Uterus (tissue), 4 donors: ENCODE data around the gene SART1. TPM values are rescaled to one million over a fixed set of nuclear protein-coding genes. Genes with fewer than 3 reads are reported as not detected.
"Not testable (repeated sequence)": the region's sequence is repeated elsewhere in the genome, so short reads cannot be mapped to it uniquely, and the experiment has no call there.

Experiments used
- DNase-seq, 2 donors: peaks; one replicate each; pipeline ENCODE4 v3.0.0-alpha.2; 2019 to 2020
- H3K27ac ChIP-seq, 2 donors: fragments of 200-600 bp; sonication (generic); 1 replicate in 1 of 2; 2 replicates in 1 of 2; pipeline ENCODE4 v1.5.1; 2016 to 2018
- H3K27me3 ChIP-seq, 2 donors: fragments of 200-600 bp; sonication (generic); one replicate each; pipeline ENCODE4 v1.5.1; 2018 to 2019; ENCODE audit warnings: control low read depth in 1 of 2
- H3K36me3 ChIP-seq, 2 donors: fragments of 200-600 bp; sonication (generic); one replicate each; pipeline ENCODE4 v1.5.1; 2019; ENCODE audit warnings: control low read depth in 1 of 2
- H3K4me1 ChIP-seq, 2 donors: fragments of 200-600 bp; sonication (generic); one replicate each; pipeline ENCODE4 v1.5.1; 2018 to 2019; ENCODE audit warnings: control low read depth in 1 of 2
- H3K4me3 ChIP-seq, 2 donors: fragments of 200-600 bp; sonication (generic); 1 replicate in 1 of 2; 2 replicates in 1 of 2; pipeline ENCODE4 v1.5.1; 2018 to 2019; ENCODE audit warnings: mild to moderate bottlenecking in 1 of 2
- H3K9me3 ChIP-seq, 2 donors: fragments of 200-600 bp; sonication (generic); one replicate each; pipeline ENCODE4 v1.5.1; 2019; ENCODE audit warnings: control low read depth in 1 of 2
- CTCF ChIP-seq, 4 experiments: fragments of 200-600 bp in 2 of 4; fragments of 450-650 bp in 2 of 4; sonication (generic) in 2 of 4; IDR thresholded peaks; one replicate each; pipeline ENCODE4 v1.5.1; 2016 to 2019; ENCODE audit warnings: antibody characterized with exemption in 4 of 4, mild to moderate bottlenecking in 2 of 4, moderate library complexity in 1 of 4
- POLR2A ChIP-seq, 2 donors: fragments of 450-650 bp; IDR thresholded peaks; one replicate each; pipeline ENCODE4 v1.6.1; 2016; ENCODE audit warnings: antibody characterized with exemption in 2 of 2, mild to moderate bottlenecking in 1 of 2, moderate library complexity in 1 of 2
- intact Hi-C: fragments of 100-400 bp; cut with DNase I; formaldehyde crosslinking; loops from one replicate; pipeline ENCODE4 v1.15.1; 2023; ENCODE audit warnings: low total_unique reads
- total RNA-seq, 4 donors: library from RNA; depleted of rRNA in 3 of 4; stranded (reverse); fragments of >200 nt in 3 of 4; gene quantifications; one replicate each; pipeline versions ENCODE4 v1.1.0 to v1.2.4, GENCODE V29; 2014 to 2023
- donor health status: DM: yes; HTN: yes; CAD: no.

SART1 gene
- total RNA-seq, 4 donors from 2014 or later = 10.3 to 77.9 (median 30.5) TPM

DNA sequence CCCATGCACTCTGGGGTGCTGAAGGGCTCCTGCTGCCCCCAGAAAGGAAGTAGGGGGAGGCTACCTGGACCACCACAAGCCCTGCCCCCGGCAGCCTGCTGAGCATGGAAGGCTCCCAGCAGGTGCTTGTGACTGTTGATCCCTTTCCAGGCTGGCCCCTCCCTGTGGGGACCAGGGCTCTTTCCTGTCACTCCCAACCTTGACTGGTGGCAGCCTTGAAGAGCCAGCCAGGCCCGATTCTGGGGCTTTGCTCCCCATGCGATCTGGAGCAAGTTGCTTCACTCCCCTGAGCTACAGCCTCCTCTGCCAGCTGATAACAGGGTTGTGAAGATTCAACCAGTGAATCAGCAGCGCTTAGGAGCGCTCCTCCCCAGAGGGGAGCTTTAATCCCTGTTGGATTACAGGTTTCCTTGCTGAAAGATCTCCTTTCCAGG lies 45.7 kb downstream of the SART1 start:
- no peak for DNase-seq
- no peak overlapping the region for H3K27ac ChIP-seq

GRCh38 chr11:66008095-66008467 lies 46.5 kb downstream of the SART1 start:
- DNase-seq = no peak
- H3K36me3 ChIP-seq = no peaks in the 10 kb centered on the region
- intact Hi-C loops = no loop called here
- H3K9me3 ChIP-seq = no peaks in the 10 kb centered on the region
- H3K4me1 ChIP-seq = peaks cover 3 to 9% of the 10 kb centered on the region in 2 donors
- H3K4me3 ChIP-seq = no peak overlapping the region
- H3K27ac ChIP-seq = no peak overlapping the region
- TF ChIP-seq POLR2A (IDR thresholded peaks at IDR 0.05) = no peak
- TF ChIP-seq CTCF (IDR thresholded peaks at IDR 0.05) = no peak
- peaks cover 0 to 9% of the 10 kb centered on the region in 2 donors for H3K27me3 ChIP-seq

More for the DNA sequence above, 45.7 kb downstream of the SART1 start:
- Histone ChIP-seq H3K9me3 (no peaks in the 10 kb centered on the region), H3K27me3 (peaks cover 0 to 3% of the 10 kb centered on the region in 2 donors), H3K4me1 (peaks cover 3 to 13% of the 10 kb centered on the region in 2 donors), H3K4me3 (no peak overlapping the region), H3K36me3 (no peaks in the 10 kb centered on the region)
- TF ChIP-seq CTCF (IDR thresholded peaks at IDR 0.05) (no peak), POLR2A (IDR thresholded peaks at IDR 0.05) (no peak)
- intact Hi-C loops = no loop called here

GRCh38 chr11:66008468-66009101 lies 47.1 kb downstream of the SART1 start:
- H3K27ac ChIP-seq = no peak overlapping the region
- H3K4me1 ChIP-seq = peaks cover 0 to 4% of the 10 kb centered on the region in 2 donors

DNA sequence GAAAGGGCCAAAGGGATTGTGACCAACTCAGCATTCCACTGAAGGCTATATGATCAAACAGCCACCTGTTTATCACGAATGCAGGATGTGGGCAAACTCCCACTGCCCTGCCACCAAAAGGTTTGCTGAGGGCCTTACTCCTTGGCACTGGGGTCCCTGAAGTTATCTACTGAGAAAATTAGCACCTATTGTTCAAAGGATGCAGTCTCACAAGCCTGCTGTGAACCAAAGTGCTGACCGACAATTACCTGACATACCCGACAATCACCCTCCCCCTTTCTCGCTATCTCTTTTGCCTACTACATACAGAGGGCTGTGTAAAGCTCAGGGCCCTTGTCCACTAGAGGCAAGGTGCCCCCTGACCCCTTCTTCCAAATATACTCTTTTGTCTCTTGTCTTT lies 48.5 kb downstream of the SART1 start:
- intact Hi-C loops, H3K36me3 ChIP-seq, DNase-seq, H3K4me3 ChIP-seq, H3K4me1 ChIP-seq, H3K27ac ChIP-seq, H3K9me3 ChIP-seq: not testable (repeated sequence)
- H3K27me3 ChIP-seq = peaks cover 0 to 19% of the 10 kb centered on the region in 2 donors

More at GRCh38 chr11:66008468-66009101, 47.1 kb downstream of the SART1 start:
- intact Hi-C loops = no loop called here
- no peaks in the 10 kb centered on the region for H3K36me3 ChIP-seq
- no peak for TF ChIP-seq POLR2A (IDR thresholded peaks at IDR 0.05)
- H3K4me3 ChIP-seq = no peak overlapping the region
- H3K9me3 ChIP-seq = no peaks in the 10 kb centered on the region
- no peak for DNase-seq
- peaks cover 0 to 14% of the 10 kb centered on the region in 2 donors for H3K27me3 ChIP-seq

DNA sequence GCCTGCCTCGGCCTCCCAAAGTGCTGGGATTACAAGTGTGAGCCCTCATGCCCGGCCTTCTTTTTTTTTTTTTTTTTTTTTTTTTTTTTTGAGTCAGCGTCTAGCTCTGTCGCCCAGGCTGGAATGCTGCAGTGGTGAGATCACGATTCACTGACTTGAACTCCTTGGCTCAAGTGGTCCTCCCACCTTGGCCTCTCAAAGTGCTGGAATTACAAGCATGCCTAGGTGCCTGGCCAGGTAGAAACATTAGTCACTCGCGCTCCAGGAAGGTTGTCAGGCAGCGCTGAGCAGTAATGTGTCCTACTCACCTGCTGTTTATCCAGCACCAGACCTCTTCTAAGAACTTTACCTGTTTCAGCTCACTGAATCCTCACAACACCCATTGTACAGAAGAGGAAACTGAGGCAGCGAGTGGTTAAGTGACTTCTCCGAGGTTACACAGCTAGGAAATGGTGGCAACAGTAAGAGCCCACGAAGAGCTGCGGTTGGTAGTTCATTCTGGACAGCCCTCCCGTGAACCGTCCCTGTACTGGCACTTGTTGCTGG lies 49.8 kb downstream of the SART1 start:
- Histone ChIP-seq H3K9me3 (no peaks in the 10 kb centered on the region), H3K36me3 (no peaks in the 10 kb centered on the region), H3K27me3 (peaks cover 0 to 19% of the 10 kb centered on the region in 2 donors), H3K4me3 (peak overlapping the region in 1 of 2 donors; percentile 24), H3K4me1 (peaks cover 0 to 4% of the 10 kb centered on the region in 2 donors), H3K27ac (no peak overlapping the region)
- intact Hi-C loops = no loop called here
- TF ChIP-seq POLR2A (IDR thresholded peaks at IDR 0.05) (no peak), CTCF (IDR thresholded peaks at IDR 0.05) (no peak)
- no peak for DNase-seq

DNA sequence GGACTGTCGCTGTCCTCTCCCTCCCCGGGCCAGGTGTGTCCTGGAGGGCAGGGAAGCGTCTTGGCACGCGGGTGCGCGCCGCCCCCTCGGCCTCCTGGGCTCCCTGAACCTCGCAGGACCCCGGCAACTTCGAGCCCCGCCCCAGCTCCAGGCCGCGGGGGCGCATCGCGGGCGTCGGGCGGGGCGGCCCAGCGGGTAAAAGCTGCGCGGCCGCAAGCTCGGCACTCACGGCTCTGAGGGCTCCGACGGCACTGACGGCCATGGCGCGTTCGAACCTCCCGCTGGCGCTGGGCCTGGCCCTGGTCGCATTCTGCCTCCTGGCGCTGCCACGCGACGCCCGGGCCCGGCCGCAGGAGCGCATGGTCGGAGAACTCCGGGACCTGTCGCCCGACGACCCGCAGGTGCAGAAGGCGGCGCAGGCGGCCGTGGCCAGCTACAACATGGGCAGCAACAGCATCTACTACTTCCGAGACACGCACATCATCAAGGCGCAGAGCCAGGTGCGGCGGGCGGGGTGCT lies 50.3 kb downstream of the SART1 start, which contains the start of gene CST6:
Gene CST6 (plus strand): TSS at position 224 of the 519 bp plus-strand sequence. CDS start 37 bp downstream, at position 261.
- no peak for DNase-seq
- Histone ChIP-seq H3K4me1 (peaks cover 0 to 4% of the 10 kb centered on the region in 2 donors), H3K4me3 (peak within 1 kb of the TSS in 1 of 2 donors; percentile 24), H3K27ac (no peak within 1 kb of the TSS), H3K27me3 (peaks cover 0 to 19% of the 10 kb centered on the region in 2 donors), H3K36me3 (no peaks in the 10 kb centered on the region), H3K9me3 (no peaks in the 10 kb centered on the region)
- no peak for TF ChIP-seq CTCF (IDR thresholded peaks at IDR 0.05)
- TF ChIP-seq POLR2A (IDR thresholded peaks at IDR 0.05) = no peak
- intact Hi-C loops = no loop called here
